ENCODE measurements around the gene THAP7. TPM values are rescaled to one million over a fixed set of nuclear protein-coding genes. Genes with fewer than 3 reads are reported as not detected.
A peak's percentile ranks its signal among the peaks of the same experiment; 100 is the strongest.

THAP7 gene
- total and polyA plus RNA-seq, 2 of the 13 experiments (the other 11 are each of a cell fraction or from before 2014, with no cell fraction given), result 13.0 to 25.5 TPM

GRCh38 chr22:20981787-20982562 is 19.9 kb downstream of the THAP7 start, which contains the start of gene LZTR1 (continued):
- TF ChIP-seq CREM (IDR thresholded peaks at IDR 0.05) (peak; percentile 46; the same call in 1 of the 2 replicates), CREM (CRISPR knock-in tag; IDR thresholded peaks at IDR 0.05) (no peak), ATF7-NPFF (CRISPR knock-in tag; IDR thresholded peaks at IDR 0.05; ENCODE audit: low read depth) (peak; percentile 87), PRDM4 (CRISPR knock-in tag; IDR thresholded peaks at IDR 0.05; ENCODE audit: borderline replicate concordance) (no peak), SAP130 (CRISPR knock-in tag; IDR thresholded peaks at IDR 0.05; ENCODE audit: low read depth) (peak; percentile 83), LBX2 (CRISPR knock-in tag; IDR thresholded peaks at IDR 0.05; ENCODE audit: borderline replicate concordance) (peak; percentile 83; the same call in 1 of the 2 replicates), ZNF597 (CRISPR knock-in tag; IDR thresholded peaks at IDR 0.05) (0 out of 2 replicates have a peak, but pooled peaks have one; percentile 90), SMARCE1 (IDR thresholded peaks at IDR 0.05; ENCODE audit: borderline replicate concordance) (no peak), HNF4A (CRISPR knock-in tag; IDR thresholded peaks at IDR 0.05) (no peak), ZNF335 (CRISPR knock-in tag; IDR thresholded peaks at IDR 0.05) (peak; percentile 89; the same call in 1 of the 2 replicates), ZNF616 (CRISPR knock-in tag; IDR thresholded peaks at IDR 0.05; ENCODE audit: low read depth) (peak; percentile 75; the same call in 1 of the 2 replicates), ZNF331 (CRISPR knock-in tag; IDR thresholded peaks at IDR 0.05) (peak; percentile 67), RFXAP (CRISPR knock-in tag; IDR thresholded peaks at IDR 0.05; ENCODE audit: borderline replicate concordance) (peak; percentile 55; the same call in 1 of the 2 replicates), ZSCAN31 (CRISPR knock-in tag; IDR thresholded peaks at IDR 0.05; ENCODE audit: low read depth) (peak; percentile 94), ZNF780A (CRISPR knock-in tag; IDR thresholded peaks at IDR 0.05) (no peak), BRF2 (CRISPR knock-in tag; IDR thresholded peaks at IDR 0.05) (peak; percentile 83), CHD2 (IDR thresholded peaks at IDR 0.05; ENCODE audit: low read depth, low read length) (no peak), CBFB (CRISPR knock-in tag; IDR thresholded peaks at IDR 0.05) (peak; percentile 93), ZFP41 (CRISPR knock-in tag; IDR thresholded peaks at IDR 0.05; ENCODE audit: borderline replicate concordance) (no peak; the same call in 1 of the 2 replicates), ZNF383 (CRISPR knock-in tag; IDR thresholded peaks at IDR 0.05; ENCODE audit: borderline replicate concordance) (no peak), KLF15 (CRISPR knock-in tag; IDR thresholded peaks at IDR 0.05; ENCODE audit: borderline replicate concordance) (0 out of 2 replicates have a peak, but pooled peaks have one; percentile 72), BRCA1 (CRISPR knock-in tag; IDR thresholded peaks at IDR 0.05) (peak; percentile 87; the same call in 1 of the 2 replicates), SNAPC5 (CRISPR knock-in tag; IDR thresholded peaks at IDR 0.05; ENCODE audit: borderline replicate concordance) (peak; percentile 93; the same call in 1 of the 2 replicates), ZNF20 (CRISPR knock-in tag; IDR thresholded peaks at IDR 0.05) (peak; percentile 72; the same call in 1 of the 2 replicates), ZNF773 (CRISPR knock-in tag; IDR thresholded peaks at IDR 0.05; ENCODE audit: borderline replicate concordance) (0 out of 2 replicates have a peak, but pooled peaks have one; percentile 69), POGZ (CRISPR knock-in tag; IDR thresholded peaks at IDR 0.05) (peak; percentile 69)
